Neutrophil (primary cell): ENCODE results near the gene CD99L2.

ENCODE experiments used
- H3K27ac ChIP-seq: fragments of 200-600 bp; sonication (generic); 2 replicates; pipeline ENCODE4 v1.5.1; 2016; ENCODE audit warnings: mild to moderate bottlenecking, moderate library complexity
- H3K27me3 ChIP-seq: fragments of 200-600 bp; sonication (generic); 2 replicates; pipeline ENCODE4 v1.6.0; 2016; ENCODE audit warnings: mild to moderate bottlenecking
- H3K36me3 ChIP-seq: fragments of 200-600 bp; sonication (generic); 2 replicates; pipeline ENCODE4 v1.5.1; 2017
- H3K4me1 ChIP-seq, 2 experiments: fragments of 200-600 bp in 1 of 2; sonication (generic) in 1 of 2; 1 replicate in 1 of 2; 2 replicates in 1 of 2; pipeline versions ENCODE4 v1.5.1 to v1.6.1; 2013 to 2016; ENCODE audit warnings: low read depth in 1 of 2, low read length in 1 of 2, mild to moderate bottlenecking in 1 of 2, moderate library complexity in 1 of 2; ENCODE audit not compliant: control insufficient read depth in 1 of 2, insufficient read depth in 1 of 2
- H3K4me3 ChIP-seq, 2 experiments: fragments of 200-600 bp in 1 of 2; sonication (generic) in 1 of 2; 1 replicate in 1 of 2; 2 replicates in 1 of 2; pipeline ENCODE4 v1.5.1; 2013 to 2016; ENCODE audit warnings: low read depth in 1 of 2, low read length in 1 of 2, mild to moderate bottlenecking in 1 of 2, moderate library complexity in 1 of 2
- H3K9me3 ChIP-seq: fragments of 200-600 bp; sonication (generic); 2 replicates; pipeline ENCODE4 v1.5.1; 2016
- TF ChIP-seq, protein P1 (sequence below): fragments of 200-600 bp; sonication (generic); IDR thresholded peaks from 2 replicates; pipeline ENCODE4 v1.5.1; 2016; ENCODE audit warnings: antibody characterized with exemption

CD99L2 gene

DNA sequence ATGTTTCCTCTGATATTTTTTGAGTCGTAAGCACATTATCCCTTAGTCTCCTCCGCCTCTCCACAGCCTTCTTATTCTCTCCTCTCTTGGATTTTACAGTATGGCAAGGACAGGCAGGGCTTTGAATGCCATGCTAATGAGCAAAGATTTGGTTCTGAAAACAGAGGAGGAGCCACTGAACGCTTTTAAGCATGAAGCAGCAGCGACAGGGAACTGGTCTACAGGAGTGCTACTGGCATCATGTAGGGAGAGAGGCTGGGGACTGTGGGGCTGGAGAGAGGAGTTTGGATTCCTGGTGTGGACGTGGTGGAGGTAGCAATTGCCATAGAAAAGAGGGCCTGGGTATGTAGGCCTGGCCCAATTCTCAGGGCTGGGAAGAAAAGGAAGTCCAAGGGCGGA, 4.6 kb upstream of the CD99L2 start:
- TF ChIP-seq, protein P1, sequence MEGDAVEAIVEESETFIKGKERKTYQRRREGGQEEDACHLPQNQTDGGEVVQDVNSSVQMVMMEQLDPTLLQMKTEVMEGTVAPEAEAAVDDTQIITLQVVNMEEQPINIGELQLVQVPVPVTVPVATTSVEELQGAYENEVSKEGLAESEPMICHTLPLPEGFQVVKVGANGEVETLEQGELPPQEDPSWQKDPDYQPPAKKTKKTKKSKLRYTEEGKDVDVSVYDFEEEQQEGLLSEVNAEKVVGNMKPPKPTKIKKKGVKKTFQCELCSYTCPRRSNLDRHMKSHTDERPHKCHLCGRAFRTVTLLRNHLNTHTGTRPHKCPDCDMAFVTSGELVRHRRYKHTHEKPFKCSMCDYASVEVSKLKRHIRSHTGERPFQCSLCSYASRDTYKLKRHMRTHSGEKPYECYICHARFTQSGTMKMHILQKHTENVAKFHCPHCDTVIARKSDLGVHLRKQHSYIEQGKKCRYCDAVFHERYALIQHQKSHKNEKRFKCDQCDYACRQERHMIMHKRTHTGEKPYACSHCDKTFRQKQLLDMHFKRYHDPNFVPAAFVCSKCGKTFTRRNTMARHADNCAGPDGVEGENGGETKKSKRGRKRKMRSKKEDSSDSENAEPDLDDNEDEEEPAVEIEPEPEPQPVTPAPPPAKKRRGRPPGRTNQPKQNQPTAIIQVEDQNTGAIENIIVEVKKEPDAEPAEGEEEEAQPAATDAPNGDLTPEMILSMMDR: no peak
- H3K4me3 ChIP-seq: no peak overlapping the region

DNA sequence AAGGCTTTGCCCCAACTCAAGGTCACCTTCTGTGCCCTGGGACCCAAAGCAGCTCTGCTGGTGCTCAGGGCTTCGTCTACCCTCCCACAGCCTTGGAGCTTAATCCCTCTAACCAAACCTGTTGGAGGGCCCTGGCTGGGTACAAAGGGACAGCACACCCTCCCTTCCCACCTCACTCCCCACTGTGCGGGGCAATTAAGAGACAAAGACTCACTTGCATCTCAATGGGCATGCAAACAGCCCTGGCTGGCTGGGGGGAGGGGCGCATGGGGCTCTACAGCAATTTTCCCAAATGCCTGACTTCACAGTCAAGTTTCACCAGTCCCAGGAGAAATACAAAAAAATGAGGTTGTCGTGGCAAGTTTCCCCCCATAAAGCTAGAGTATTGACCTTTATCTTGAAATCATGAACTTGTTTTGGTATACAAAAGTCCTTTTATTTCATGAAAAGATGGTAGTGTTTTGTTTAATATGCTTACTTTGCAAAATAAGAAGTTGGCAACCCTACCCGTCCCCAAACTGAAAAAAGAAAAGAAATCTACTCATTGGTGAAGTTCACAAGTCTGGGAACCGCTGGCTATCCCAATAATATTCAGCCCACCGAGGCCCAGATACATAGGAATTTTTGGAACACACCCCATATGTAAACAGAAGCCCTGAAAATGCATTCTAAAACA, 4.1 kb upstream of the CD99L2 start:
- peaks cover 3 to 9% of the 10 kb centered on the region in 2 experiments for H3K4me1 ChIP-seq
- H3K9me3 ChIP-seq: no peaks in the 10 kb centered on the region
- no peak overlapping the region for H3K4me3 ChIP-seq
- no peaks in the 10 kb centered on the region for H3K36me3 ChIP-seq
- H3K27me3 ChIP-seq: no peaks in the 10 kb centered on the region
- no peak overlapping the region for H3K27ac ChIP-seq
- TF ChIP-seq, protein P1: no peak

More for the DNA sequence above, 4.6 kb upstream of the CD99L2 start:
- no peaks in the 10 kb centered on the region for H3K9me3 ChIP-seq
- no peaks in the 10 kb centered on the region for H3K27me3 ChIP-seq
- H3K4me1 ChIP-seq: peaks cover 3 to 7% of the 10 kb centered on the region in 2 experiments
- H3K36me3 ChIP-seq: no peaks in the 10 kb centered on the region
- H3K27ac ChIP-seq: no peak overlapping the region

DNA sequence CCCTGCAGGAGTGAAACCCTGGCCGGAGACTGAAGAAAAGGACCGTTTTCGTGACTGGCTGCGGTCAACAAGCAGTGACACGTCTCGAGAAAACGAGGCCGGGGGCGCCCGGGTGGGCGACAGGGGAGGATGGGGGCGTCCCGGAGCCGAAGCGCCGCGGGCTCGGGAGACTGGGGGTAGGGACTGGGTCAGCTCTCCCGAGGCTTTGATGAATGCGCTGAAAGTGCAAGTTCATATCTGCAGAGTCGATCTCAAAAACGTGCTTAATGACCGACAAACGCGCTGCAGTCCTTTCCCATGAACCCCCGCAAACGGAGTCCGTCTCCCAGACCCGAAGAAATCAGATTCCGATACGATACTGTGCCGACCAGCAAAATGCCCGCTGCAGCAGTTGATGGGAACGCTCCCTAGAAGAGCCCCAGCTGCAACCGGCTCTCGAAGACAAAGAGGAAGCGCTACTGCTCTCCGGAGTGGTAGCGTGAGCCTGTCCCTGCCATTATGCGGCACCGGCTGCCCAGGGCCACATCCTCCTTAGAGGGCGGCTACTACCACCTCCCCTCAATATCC, 806 bp upstream of the CD99L2 start:
- peak overlapping the region; percentile 71 for H3K27ac ChIP-seq
- H3K4me3 ChIP-seq: peak overlapping the region; percentile 75 to 76
- H3K4me1 ChIP-seq: peaks cover 3 to 12% of the 10 kb centered on the region in 2 experiments
- TF ChIP-seq, protein P1: no peak
- no peaks in the 10 kb centered on the region for H3K9me3 ChIP-seq
- no peaks in the 10 kb centered on the region for H3K27me3 ChIP-seq
- no peaks in the 10 kb centered on the region for H3K36me3 ChIP-seq

DNA sequence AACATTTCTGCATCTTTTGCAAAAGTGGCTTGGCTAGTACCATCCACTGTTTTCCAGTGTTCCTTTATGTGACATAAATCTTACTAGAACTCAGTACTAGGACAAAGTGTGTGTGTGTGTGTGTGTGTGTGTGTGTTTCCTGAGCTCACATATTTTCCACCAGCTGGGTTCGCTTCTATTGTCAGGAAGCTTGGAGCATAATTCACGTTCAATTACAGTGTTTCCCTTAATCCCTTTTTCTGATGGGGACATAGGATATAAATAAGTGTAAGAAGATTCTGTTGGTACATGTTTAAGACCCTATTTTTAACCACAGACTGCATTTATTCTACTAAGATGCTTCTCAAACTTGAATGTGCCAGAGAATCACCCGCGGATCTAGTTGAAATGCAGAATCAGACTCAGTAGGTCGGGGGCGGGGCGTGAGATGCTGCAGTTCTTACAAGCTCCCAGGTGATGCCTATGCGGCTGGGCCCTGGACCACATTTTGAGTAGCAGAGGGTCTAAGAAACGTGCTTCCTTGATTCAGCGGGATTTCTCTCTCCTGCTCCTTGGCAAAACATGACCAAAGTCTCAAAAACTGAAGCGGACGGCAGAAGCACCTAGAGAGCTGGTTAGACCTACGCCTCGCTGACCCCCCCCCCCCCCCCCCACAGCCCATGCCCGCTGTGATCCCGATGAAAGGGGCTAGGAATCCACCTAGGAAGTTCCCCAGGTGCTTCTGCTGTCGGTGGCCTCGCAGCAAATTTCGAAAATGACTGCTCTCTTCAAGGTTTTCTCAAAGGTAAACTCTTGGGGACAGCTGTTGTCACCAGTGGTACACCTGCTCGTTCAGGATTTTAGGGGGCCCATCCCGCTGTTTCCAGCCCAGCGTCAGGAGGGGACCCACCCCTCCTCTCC, 797 bp downstream of the CD99L2 start:
- H3K4me1 ChIP-seq: peaks cover 3 to 12% of the 10 kb centered on the region in 2 experiments
- H3K9me3 ChIP-seq: no peaks in the 10 kb centered on the region
- no peaks in the 10 kb centered on the region for H3K36me3 ChIP-seq
- TF ChIP-seq, protein P1: no peak
- H3K27ac ChIP-seq: peak overlapping the region; percentile 71
- H3K27me3 ChIP-seq: no peaks in the 10 kb centered on the region
- H3K4me3 ChIP-seq: peak overlapping the region; percentile 75 to 76

DNA sequence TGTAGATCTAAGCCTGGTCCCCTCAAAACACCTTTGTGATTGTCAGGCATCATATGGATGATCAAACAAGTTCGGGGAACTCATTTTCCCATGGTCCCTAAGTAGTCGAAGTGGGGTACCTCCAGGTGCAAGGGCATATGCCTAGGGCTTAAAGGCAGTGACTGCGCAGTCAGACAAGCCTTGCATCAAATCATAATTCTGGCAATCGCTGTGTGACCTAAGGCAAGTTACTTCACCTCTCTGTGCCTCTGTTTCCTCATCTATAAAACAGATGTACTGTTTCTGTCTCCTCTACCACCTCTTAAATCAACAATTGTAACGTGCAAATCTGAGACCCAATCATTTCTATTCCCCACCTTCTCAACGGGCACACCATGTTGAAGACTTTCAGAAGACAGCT, 1.8 kb downstream of the CD99L2 start:
- Histone ChIP-seq H3K9me3 (no peaks in the 10 kb centered on the region), H3K4me1 (peaks cover 3 to 12% of the 10 kb centered on the region in 2 experiments), H3K4me3 (no peak overlapping the region), H3K36me3 (no peaks in the 10 kb centered on the region), H3K27ac (no peak overlapping the region), H3K27me3 (no peaks in the 10 kb centered on the region)
- TF ChIP-seq, protein P1: no peak
